HG03280 (cell line): ENCODE results near the gene CDPF1.

Experiments used
- ATAC-seq: cut with Tn5 transposase; IDR thresholded peaks from one replicate; pipeline ENCODE4 v1.9.1; 2021; ENCODE audit warnings: mild to moderate bottlenecking, moderate library complexity; ENCODE audit not compliant: unreplicated experiment

Gene CDPF1

GRCh38 chr22:46259374-46259773, 9.3 kb upstream of the CDPF1 start:
- ATAC-seq: no peak

GRCh38 chr22:46256358-46256958, 6.4 kb upstream of the CDPF1 start:
- ATAC-seq: no peak

GRCh38 chr22:46251816-46252380, 1.8 kb upstream of the CDPF1 start:
- no peak for ATAC-seq

- ATAC-seq: no peak
Observed at GRCh38 chr22:46251266-46251665, 1.2 kb upstream of the CDPF1 start.

- no peak for ATAC-seq
Observed at GRCh38 chr22:46250783-46251125, 661 bp upstream of the CDPF1 start.

GRCh38 chr22:46247443-46247975, 2.6 kb downstream of the CDPF1 start:
- ATAC-seq: no peak

- ATAC-seq: no peak
Observed at GRCh38 chr22:46246178-46246577, 3.9 kb downstream of the CDPF1 start.

GRCh38 chr22:46245511-46245910, 4.6 kb downstream of the CDPF1 start:
- no peak for ATAC-seq

- no peak for ATAC-seq
Observed at GRCh38 chr22:46244771-46245170, 5.3 kb downstream of the CDPF1 start.

GRCh38 chr22:46242076-46242475, 8.0 kb downstream of the CDPF1 start:
- no peak for ATAC-seq

- ATAC-seq: no peak
Observed at GRCh38 chr22:46241396-46242007, 8.6 kb downstream of the CDPF1 start.

GRCh38 chr22:46240907-46241306, 9.2 kb downstream of the CDPF1 start:
- ATAC-seq: no peak

GRCh38 chr22:46240506-46240905, 9.6 kb downstream of the CDPF1 start:
- no peak for ATAC-seq

GRCh38 chr22:46240073-46240472, 10.0 kb downstream of the CDPF1 start:
- no peak for ATAC-seq

GRCh38 chr22:46239261-46240048, 10.6 kb downstream of the CDPF1 start:
- no peak for ATAC-seq

GRCh38 chr22:46238541-46238940, 11.6 kb downstream of the CDPF1 start:
- no peak for ATAC-seq

- no peak for ATAC-seq
Observed at GRCh38 chr22:46237453-46238124, 12.5 kb downstream of the CDPF1 start.

GRCh38 chr22:46234969-46235368, 15.1 kb downstream of the CDPF1 start:
- no peak for ATAC-seq

GRCh38 chr22:46233231-46233630, 16.9 kb downstream of the CDPF1 start:
- ATAC-seq: no peak

GRCh38 chr22:46230262-46230901, 19.7 kb downstream of the CDPF1 start:
- ATAC-seq: no peak

GRCh38 chr22:46229701-46230100, 20.4 kb downstream of the CDPF1 start:
- ATAC-seq: no peak
